Activated CD8-positive, alpha-beta memory T cell treated with anti-CD3 and anti-CD28 coated beads, Interleukin-2, amount 50 U/mL, for 24 hours (primary cell): ENCODE data around the gene MRC2.

Experiments
- DNase-seq: peaks from one replicate; pipeline ENCODE4 v3.0.0-alpha.2; 2020; ENCODE audit errors: extremely low read depth

Gene MRC2

DNA sequence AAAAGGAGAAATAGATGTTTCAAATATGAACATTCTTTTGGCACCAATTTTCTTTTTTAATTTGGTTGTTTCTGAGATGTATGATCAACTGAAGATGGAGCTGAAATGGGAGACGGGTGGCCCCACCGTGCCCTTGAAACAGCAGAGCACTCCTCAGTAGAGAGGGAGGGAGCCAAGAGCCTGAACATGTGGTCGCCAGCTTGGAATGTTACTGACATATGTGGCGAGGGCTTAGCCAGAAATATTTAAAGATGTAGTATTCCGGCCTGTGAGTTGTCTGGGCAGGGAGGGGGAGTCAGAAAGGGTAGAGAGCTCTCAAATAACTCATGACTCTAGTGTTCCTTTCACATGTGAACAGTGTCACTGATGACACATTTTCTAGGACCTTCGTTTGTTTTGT, 13.3 kb upstream of the MRC2 start:
- no peak for DNase-seq

GRCh38 chr17:62615503-62615902, 12.0 kb upstream of the MRC2 start:
- no peak for DNase-seq

DNA sequence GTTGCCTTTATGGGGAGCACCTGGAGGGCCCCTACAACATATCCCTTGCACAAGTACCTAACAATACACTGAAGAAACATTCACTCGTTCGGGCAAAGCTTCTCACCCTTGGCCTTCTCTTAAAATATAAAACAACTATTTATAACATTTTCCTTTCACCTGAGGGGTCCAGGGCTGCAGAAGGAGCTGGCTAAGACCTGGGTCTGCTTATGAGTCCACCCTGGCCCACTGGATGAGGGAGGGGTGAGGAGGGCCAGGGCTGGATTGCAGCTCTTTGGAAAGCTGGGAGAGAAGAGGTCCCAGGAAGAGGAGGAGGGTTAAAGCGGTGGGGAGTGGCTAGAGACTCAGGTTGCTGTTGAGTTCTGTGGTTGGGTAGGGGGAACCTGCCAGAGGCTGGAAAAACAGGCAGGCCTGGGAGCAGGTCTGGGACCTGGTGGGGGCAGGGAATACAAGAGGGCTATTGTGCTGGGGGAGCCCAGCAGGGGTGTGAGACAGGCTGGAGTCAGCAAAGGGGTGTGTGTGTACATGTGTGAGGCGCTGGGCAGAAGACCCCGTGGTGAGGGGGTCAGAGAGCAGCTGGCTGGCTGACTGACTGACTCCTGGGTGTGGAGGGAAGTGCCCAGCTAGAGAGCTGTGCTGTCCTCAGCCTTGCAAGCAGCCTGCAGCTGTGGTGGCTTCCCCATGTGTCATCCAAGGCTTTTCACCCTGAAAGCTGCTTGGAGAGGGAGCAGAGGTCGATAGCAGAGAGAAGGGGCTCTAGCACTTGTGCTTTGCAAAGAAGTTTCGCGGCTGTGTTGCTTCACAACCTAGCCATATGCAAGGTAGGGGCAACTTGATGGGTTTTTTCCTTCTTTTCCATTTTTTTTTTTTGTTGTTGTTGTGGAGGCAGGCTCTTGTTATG, 10.2 kb upstream of the MRC2 start:
- no peak for DNase-seq

DNA sequence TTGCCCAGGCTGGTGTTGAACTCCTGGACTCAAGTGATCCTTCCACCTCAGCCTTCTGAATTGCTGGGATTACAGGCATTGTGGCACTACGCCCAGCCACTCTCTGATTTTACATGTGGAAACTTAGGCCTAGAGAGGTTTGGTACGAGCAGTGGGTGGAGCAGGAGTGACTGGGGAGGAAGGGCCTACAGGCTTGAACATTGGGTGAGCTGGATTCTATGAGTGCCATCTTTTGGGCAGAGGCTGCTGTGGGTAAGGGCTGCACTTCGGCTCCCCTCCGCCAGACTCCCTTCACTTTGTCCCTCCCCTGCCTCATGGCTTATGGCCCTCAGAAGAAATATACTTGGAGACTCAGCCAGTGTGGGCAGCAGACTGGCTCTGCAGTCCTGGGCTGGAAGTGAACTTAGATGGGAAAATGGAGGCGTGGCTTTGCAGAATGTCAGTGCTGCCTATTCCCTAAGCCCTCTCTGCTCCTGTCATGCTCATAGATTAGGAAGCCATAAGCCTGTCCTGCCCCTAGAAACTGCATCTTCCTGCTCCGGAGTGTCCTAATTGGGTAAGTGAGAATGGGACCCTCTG, 9.5 kb upstream of the MRC2 start:
- DNase-seq: no peak

DNA sequence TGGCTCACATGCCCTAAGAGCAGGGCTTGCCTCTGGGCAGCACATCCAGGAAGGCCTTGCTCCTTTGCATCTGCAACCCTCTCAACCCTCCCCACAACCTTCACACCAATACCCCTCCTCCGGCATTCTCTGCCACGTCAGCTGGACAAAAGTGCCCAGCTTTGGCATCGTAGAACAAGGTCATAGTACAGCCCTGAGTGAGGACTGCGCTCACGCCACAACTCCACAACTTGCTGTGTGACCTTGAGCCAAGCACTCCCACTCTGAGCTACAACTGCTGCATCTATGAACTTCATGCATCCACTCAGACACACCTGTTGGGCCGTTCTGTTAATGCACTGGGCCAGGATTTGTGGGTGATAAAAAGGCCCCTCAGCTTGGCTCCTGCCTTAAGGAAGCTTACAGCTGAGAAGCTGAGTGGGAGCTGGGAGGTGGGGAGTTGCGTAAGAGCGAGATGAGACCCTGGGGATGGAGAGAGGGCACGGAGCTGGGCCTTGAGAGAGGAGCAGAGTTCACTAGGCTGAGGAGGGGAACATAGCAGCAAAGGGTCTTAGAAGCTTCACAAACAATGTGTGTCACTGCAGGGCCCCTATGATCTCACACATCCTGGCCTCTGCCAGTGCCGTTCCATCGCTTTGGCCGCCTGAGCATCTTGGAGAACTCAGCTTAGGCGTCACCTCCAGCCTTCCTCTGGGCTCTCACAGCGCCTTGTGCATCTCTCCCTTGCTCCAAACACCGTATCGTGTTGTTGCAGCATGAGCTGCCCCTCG, 8.6 kb upstream of the MRC2 start:
- no peak for DNase-seq

DNA sequence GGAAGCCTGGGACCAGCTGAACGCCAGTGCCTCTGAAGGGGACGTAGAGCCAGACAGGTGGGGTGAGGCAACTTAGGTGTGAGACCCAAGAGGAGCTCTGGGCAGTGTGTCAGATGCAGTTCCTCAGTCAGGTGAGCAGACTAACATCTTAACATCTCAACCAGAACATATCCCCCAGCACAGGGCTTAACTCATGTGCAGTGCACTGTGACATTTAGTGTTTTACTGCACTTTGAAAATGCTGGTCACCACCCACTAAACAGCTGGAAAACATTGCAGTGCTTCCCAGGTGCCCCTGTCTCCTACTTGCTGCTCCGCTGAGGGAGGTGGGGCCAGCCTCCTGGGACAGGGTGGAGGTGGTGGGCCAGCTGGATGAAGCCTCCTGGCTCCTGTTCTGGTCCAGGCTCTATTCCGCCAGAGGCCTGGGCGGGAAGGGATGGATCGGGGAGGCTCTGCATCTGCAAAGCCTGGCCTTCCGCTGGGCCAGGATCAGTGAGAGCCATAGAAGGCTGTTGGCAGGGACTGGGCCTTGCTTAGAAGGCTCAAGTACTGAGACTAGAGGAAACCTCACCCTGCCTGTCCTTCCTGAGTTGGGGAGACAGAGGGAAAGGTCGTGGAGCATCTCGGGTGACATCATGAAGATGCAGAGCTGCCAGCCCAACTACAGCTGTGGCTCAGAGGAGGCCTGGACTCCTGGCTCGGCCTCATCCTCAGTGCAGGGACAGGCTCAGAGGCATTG, 7.9 kb upstream of the MRC2 start:
- no peak for DNase-seq

DNA sequence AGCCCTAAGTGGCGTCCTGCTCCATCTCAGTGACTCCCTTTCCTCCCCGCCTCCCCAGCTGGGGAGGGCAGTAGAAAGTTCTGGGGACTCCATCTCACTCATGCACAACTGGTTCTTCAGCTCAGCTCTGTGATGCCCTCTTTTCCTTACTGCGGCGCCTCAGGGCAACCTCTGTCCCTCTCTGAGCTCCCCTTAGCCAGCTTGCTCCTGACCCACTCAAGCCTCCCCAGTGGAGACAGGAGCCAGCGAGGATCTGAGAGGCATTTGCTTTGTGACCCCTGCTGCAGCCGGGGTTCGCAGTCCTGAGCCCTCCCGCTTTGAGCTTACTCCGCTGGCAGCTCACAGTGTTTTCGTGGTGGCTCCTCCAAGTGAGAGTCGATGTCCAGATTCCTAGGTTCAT, 6.2 kb upstream of the MRC2 start:
- DNase-seq: no peak

DNA sequence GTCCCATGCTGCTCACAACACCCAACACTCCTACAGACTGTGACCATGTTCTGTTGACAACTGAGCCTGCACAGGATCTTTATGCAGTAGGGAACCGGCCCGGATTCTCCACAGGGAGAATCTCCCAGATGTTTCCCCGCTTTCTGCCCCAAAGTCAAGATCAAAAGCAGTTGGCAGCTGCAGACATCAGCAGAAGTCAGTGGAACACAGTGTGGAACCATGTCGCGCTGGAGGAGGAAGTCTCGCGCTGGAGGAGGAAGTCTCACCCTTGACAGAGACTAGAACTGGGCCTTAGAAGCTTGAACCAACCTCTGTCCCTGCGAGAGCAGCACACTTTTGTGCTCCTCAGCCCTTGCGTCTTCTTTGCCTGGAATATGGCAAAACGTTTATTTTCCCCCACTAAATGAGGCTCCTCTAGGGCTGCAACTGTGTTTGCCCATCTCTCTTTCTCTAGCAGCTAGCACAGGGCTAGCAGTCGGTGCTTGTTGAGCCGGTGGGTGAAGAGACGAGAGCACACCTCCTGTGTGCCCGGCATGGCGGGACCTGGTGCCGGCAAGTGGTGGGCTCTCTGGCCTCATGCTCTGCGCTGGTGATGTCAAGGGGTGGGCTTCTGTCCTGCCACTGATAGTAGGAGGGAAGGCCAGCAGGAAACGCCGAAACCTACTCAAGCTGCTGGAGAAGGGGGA, 2.1 kb upstream of the MRC2 start:
- DNase-seq: no peak

DNA sequence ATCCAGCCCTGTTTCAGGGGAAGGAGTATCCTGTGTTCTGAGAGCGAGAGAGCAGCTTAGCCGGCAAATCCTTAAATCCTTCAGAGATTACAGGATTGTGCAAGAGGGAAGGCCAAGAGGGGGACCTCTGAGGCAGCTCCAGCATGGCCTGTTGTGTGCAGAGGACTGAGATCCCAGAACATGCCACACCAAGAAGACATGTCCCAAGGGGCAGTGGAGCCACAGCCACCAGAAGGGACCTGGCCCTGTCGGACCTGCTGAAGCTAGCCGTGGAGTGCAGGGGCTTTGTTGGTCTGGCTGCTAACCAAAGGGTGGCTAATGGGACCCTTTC, 1.6 kb upstream of the MRC2 start:
- DNase-seq: no peak

GRCh38 chr17:62626719-62627218, 701 bp upstream of the MRC2 start:
- DNase-seq: no peak

DNA sequence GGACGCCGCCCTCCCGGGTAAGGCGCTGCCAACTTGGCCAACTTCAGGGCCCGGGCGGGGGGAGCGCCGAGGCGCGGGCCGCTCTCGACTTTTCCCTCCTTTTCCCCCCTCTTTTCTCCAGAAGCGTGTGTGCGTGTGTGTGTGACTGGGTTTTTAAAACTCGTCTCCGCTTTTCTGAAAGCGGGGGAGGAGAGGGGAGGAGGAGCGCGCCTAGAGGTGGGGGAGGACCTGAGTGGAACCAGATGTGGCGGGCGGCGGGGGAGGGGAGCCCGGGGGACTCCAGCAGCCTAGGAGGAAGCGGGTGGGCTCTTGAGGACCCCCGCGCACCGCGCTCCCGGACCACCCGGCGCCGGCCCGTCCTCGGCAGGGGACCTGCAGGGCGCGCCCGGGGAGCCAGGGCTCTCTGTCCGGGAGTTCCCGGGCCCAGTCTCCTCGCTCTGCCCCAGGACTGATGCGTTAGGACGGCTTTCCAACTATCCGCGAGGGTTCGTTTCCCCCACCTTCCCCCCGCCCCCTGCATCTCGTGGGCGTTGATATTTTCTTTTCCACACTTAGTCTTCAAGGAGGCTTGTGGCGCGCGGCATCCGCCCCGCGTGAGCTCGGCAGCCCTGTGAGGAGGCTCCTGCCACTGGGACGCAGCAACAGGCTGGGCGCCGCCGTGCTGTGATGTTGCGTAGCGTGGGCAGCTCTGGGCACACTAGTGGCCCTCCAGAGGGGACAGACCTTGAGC, 599 bp downstream of the MRC2 start:
- no peak for DNase-seq

- no peak for DNase-seq
Observed at GRCh38 chr17:62628831-62629555, 1.5 kb downstream of the MRC2 start.

- no peak for DNase-seq
Observed at GRCh38 chr17:62629556-62630364, 2.3 kb downstream of the MRC2 start.

DNA sequence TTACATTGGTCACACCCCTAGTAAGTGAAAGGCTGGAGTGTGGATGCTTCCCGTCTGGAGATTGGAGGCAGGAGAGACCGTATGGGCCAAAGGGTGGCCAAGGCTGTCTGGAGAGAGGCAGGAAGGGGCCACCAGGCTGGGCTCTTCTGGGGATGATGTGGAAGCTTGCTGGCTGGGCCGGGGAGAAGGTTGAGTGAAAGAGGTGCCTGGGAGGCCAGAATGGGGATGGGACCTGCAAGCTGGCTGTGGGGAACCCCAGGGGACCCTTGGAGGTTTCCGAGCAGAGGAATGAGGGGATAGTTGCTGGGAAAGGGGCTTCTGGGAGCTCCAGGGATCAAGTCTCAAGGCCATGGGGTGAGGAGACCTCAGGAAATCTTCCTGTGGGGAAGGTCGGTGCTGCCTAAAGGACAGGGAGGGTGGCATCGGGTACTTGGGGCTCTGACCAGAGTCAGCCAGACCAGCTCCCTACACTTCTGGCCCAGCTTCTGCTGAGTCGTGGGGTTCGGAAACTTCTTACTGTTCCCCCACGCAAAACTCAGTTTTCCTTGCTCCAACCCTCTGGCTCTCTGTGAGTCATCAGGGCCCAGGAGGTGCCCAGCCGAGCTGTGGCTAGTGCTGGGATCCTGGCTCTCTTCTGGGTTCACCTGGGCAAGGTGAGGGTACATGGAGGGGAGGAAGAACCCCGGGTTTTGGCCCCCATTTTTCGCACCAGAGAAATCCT, 3.1 kb downstream of the MRC2 start:
- no peak for DNase-seq

DNA sequence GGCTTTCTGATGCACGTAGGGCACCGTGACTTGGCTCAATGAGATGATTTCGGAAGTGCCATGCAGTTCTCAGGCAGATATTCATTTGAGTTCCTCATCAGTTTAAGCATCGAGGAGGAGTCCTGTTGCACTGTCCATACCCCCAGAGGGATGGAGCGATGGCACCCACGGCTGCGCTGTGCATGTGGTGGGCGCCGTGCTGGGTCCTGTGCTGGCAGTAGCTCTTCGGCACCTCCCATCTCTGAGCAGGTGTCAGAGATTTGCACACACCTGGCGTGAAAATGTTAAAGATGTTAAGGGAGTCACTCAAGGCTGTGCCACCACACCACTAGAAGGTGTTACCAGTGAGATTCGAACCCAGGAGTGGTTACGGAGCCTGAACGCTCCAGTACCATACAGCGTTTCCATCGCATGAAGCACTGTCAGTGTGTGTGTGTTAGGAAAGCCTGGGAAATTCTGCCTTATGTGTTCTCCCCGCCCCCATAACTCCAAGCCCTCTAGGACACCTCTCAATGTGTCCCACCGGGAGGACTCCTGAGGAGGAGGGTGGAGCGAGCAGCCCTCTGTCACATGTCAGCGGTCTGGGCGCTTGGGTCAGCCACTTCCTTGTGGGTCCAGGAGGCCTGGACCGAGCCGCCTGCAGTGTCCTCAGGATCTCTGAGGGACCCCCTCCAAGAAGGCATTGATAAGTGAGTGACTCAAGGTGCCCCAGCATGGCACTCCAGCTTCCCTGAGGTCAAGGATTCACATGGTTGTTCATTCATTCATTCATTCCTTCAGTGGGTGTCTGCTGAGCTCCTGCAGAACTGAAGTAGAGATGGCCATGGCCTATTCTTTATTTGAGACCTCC, 3.8 kb downstream of the MRC2 start:
- no peak for DNase-seq

DNA sequence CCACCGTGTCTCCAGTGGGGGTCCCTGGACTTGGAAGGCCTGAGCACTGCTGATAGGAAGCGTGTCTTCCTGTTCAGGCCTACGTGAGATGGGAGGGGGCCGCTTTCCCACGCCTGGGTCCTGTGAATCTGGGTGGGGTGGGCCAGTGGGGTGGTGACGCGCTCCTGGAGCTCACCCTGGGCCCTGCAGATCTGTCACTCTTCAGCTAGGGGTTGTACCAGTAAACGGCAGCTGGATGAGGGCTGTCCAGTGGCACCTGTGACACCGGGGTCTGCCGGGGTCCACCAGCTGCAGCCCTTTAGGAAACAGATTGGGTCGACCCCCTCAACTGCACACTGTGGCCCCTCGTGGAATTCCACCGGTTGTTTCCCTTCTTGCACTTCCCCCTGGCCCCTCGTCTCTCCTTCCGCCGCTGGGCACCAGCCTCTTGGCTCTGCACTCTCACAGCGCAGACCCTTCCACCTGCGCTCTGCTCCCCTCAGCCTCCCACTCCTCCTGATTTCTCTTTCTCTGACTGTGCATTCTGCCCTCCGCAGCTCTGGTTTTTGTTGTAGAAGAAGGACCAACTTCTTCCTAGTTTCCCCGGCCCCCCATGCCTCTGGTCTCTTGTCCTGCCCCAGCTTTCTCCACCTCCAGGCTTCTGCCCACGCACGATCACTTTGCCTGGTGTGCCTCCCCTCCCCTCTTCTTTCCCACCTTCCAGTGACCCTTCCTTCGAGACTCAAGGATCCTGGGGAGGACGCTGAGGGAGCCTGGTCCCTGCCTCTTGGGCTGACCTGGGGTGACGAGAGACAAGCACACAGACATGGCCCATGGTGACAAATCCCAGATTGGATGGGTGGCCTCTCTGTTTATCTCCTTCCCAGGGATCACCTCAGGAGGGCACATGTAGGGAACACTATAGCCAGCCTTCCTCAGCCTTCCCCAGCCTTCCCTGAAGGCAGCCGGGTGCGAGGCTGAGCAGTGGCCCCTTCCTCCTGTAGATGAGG, 4.8 kb downstream of the MRC2 start:
- no peak for DNase-seq
